CD8-positive, alpha-beta memory T cell (primary cell): ENCODE measurements around the gene GALNS. TPM values are rescaled to one million over a fixed set of nuclear protein-coding genes. Genes with fewer than 3 reads are reported as not detected.
"Not testable (repeated sequence)": the region's sequence is repeated elsewhere in the genome, so short reads cannot be mapped to it uniquely, and the experiment has no call there.

Source experiments
- CTCF ChIA-PET: fragments of 350-600 bp; sonication (Branson Sonifier 250); formaldehyde crosslinking; loops from one replicate; lab custom pipeline; 2021; ENCODE audit warnings: antibody characterized with exemption; lab: Charles Lee
- POLR2A ChIA-PET: fragments of 350-600 bp; sonication (Branson Sonifier 250); formaldehyde crosslinking; loops from one replicate; lab custom pipeline; 2021; ENCODE audit warnings: antibody characterized with exemption; lab: Charles Lee
- DNase-seq, 5 donors: peaks; one replicate each; pipeline versions ENCODE4 v3.0.0 to v3.0.0-alpha.2; 2020 to 2022; ENCODE audit warnings: mixed read lengths in 1 of 5
- H3K27ac ChIP-seq: one replicate; pipeline ENCODE4 v1.7.0; 2013; ENCODE audit warnings: low read depth, mild to moderate bottlenecking, low read length, moderate library complexity
- H3K27me3 ChIP-seq: 2 replicates; pipeline ENCODE4 v1.7.0; 2013; ENCODE audit warnings: low read length, mild to moderate bottlenecking; ENCODE audit not compliant: insufficient read depth, poor library complexity, severe bottlenecking
- H3K36me3 ChIP-seq: 2 replicates; pipeline ENCODE4 v1.7.0; 2013; ENCODE audit warnings: mild to moderate bottlenecking, low read length, moderate library complexity; ENCODE audit not compliant: insufficient read depth
- H3K4me1 ChIP-seq: 2 replicates; pipeline ENCODE4 v1.7.0; 2013; ENCODE audit warnings: mild to moderate bottlenecking, low read length, moderate library complexity; ENCODE audit not compliant: insufficient read depth
- H3K4me3 ChIP-seq: 2 replicates; pipeline ENCODE4 v1.7.0; 2013; ENCODE audit warnings: mild to moderate bottlenecking, low read length
- H3K9me3 ChIP-seq: 2 replicates; pipeline ENCODE4 v1.7.0; 2013; ENCODE audit warnings: mild to moderate bottlenecking, low read length
- H3K27ac Mint-ChIP-seq, 8 donors: one replicate each; pipeline ENCODE4 v1.8.0; 2020 to 2021; ENCODE audit warnings: mixed read lengths in 8 of 8, mild to moderate bottlenecking in 6 of 8, inconsistent platforms in 3 of 8, moderate library complexity in 3 of 8
- H3K27me3 Mint-ChIP-seq, 2 donors: one replicate each; pipeline ENCODE4 v1.8.0; 2020 to 2021; ENCODE audit warnings: mixed read lengths in 2 of 2, mild to moderate bottlenecking in 1 of 2, moderate library complexity in 1 of 2
- H3K36me3 Mint-ChIP-seq, 3 donors: one replicate each; pipeline ENCODE4 v1.8.0; 2020 to 2021; ENCODE audit warnings: mixed read lengths in 3 of 3, inconsistent platforms in 1 of 3, mild to moderate bottlenecking in 1 of 3
- H3K4me1 Mint-ChIP-seq, 3 donors: one replicate each; pipeline ENCODE4 v1.8.0; 2020 to 2021; ENCODE audit warnings: mixed read lengths in 3 of 3, inconsistent platforms in 1 of 3, mild to moderate bottlenecking in 1 of 3
- H3K4me3 Mint-ChIP-seq, 7 donors: one replicate each; pipeline ENCODE4 v1.8.0; 2020 to 2021; ENCODE audit warnings: mixed read lengths in 7 of 7, mild to moderate bottlenecking in 6 of 7, moderate library complexity in 4 of 7, inconsistent platforms in 2 of 7
- H3K9me3 Mint-ChIP-seq, 5 donors: one replicate each; pipeline ENCODE4 v1.8.0; 2020 to 2022; ENCODE audit warnings: mixed read lengths in 5 of 5, mild to moderate bottlenecking in 3 of 5, moderate library complexity in 2 of 5, inconsistent platforms in 1 of 5
- polyA plus RNA-seq: library from polyadenylated mRNA; unstranded; fragments of 300-500 nt; fragmentation: Illumina TruSeq; gene quantifications from one replicate; pipeline ENCODE4 v1.2.3, GENCODE V29; 2021
- total RNA-seq, 2 experiments: library from RNA; stranded (reverse); gene quantifications; one replicate each; pipeline ENCODE4 v1.2.3, GENCODE V29; 2021

GALNS gene
- total and polyA plus RNA-seq, 3 experiments from 2014 or later, result 13.0 to 22.5 (median 19.2) TPM

DNA sequence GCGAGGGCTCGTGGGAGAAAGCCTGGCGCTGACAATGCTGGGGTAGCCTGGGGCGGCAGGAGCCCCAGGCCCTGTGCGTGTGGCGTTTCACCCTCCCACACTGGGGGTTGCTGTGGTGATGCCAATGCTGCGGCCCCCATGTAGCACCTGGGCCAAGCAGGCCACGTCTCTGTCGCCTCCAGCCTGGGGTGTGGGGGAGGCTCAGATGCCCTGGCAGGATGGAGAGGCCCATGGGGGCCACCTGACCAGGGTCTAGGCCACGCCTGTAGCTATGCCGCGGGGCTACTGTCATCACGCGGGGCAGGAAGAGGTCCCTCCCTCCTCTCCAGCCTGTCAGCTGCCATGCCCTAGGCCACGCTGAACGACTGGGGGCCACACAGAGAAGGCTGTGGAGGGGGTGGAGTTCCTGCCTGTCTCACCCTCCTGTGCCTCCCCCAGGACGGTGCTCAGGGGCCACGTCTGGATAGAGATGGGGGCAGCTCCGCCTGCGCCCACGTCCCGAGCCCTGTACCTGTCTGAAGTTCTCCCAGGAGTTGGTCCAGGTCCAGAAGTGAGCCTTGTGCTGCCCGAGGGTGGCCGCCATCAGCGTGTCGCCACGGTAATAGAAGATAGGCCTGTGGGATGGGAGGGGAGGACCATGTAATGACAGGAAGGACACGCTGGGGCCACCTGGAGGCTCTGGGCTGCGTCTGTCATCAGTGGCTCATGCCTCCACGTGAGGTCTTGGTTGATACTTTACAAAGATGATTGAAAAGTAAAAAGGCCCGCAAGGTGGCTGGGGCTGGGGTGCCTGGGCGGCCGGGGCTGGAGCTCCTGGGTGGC lies 32.3 kb downstream of the GALNS start:
- Histone ChIP-seq H3K36me3 (no peaks in the 10 kb centered on the region), H3K27ac (no peak overlapping the region), H3K27me3 (no peaks in the 10 kb centered on the region), H3K4me1 (no peaks in the 10 kb centered on the region), H3K4me3 (no peak overlapping the region), H3K9me3 (no peaks in the 10 kb centered on the region)
- Mint-ChIP-seq H3K4me1 (no peaks in the 10 kb centered on the region), H3K27me3 (no peaks in the 10 kb centered on the region), H3K36me3 (peaks cover 0 to 30% (median 0%) of the 10 kb centered on the region in 3 donors), H3K4me3 (no peak overlapping the region), H3K9me3 (no peaks in the 10 kb centered on the region), H3K27ac (peak overlapping the region in 1 of 8 donors; percentile 89)
- no peak for DNase-seq
- ChIA-PET CTCF (no interaction called here), POLR2A (no interaction called here)

- H3K36me3 Mint-ChIP-seq, result peaks cover 0 to 26% (median 0%) of the 10 kb centered on the region in 3 donors
- H3K36me3 ChIP-seq, DNase-seq, H3K27ac ChIP-seq, H3K4me3 Mint-ChIP-seq, CTCF ChIA-PET, H3K27me3 Mint-ChIP-seq, POLR2A ChIA-PET, H3K4me1 ChIP-seq, H3K4me3 ChIP-seq, H3K4me1 Mint-ChIP-seq, H3K9me3 Mint-ChIP-seq, H3K9me3 ChIP-seq, H3K27ac Mint-ChIP-seq, H3K27me3 ChIP-seq: not testable (repeated sequence)
Measured at GRCh38 chr16:88823646-88824045, 33.1 kb downstream of the GALNS start.

- CTCF ChIA-PET, result interaction anchor here (0.9 to 1.0 kb wide), 2 partner anchors 35 to 39 kb away, joined by 3 read pairs; no protein-coding TSS in a partner anchor
- H3K4me1 Mint-ChIP-seq, result no peaks in the 10 kb centered on the region
Measured at GRCh38 chr16:88822281-88823040, 34.3 kb downstream of the GALNS start.

GRCh38 chr16:88821168-88821850 lies 35.4 kb downstream of the GALNS start:
- ChIA-PET POLR2A (no interaction called here), CTCF (interaction anchor here (1.0 kb wide), 1 partner anchor 36 kb away, joined by 3 read pairs; no protein-coding TSS in a partner anchor)
- H3K4me1 Mint-ChIP-seq, result no peaks in the 10 kb centered on the region
- H3K4me3 Mint-ChIP-seq, result no peak overlapping the region
- Histone ChIP-seq H3K27me3 (no peaks in the 10 kb centered on the region), H3K27ac (no peak overlapping the region), H3K4me1 (no peaks in the 10 kb centered on the region), H3K36me3 (no peaks in the 10 kb centered on the region), H3K9me3 (no peaks in the 10 kb centered on the region), H3K4me3 (no peak overlapping the region)
- H3K27me3 Mint-ChIP-seq, result no peaks in the 10 kb centered on the region
- H3K36me3 Mint-ChIP-seq, result peaks cover 0 to 24% (median 0%) of the 10 kb centered on the region in 3 donors
- no peak for DNase-seq
- no peaks in the 10 kb centered on the region for H3K9me3 Mint-ChIP-seq
- H3K27ac Mint-ChIP-seq, result no peak overlapping the region

More at GRCh38 chr16:88822281-88823040, 34.3 kb downstream of the GALNS start:
- Histone ChIP-seq H3K9me3 (no peaks in the 10 kb centered on the region), H3K27ac (no peak overlapping the region), H3K36me3 (no peaks in the 10 kb centered on the region), H3K4me3 (no peak overlapping the region), H3K4me1 (no peaks in the 10 kb centered on the region), H3K27me3 (no peaks in the 10 kb centered on the region)
- Mint-ChIP-seq H3K4me3 (no peak overlapping the region), H3K9me3 (no peaks in the 10 kb centered on the region), H3K36me3 (peaks cover 0 to 24% (median 0%) of the 10 kb centered on the region in 3 donors), H3K27me3 (no peaks in the 10 kb centered on the region), H3K27ac (no peak overlapping the region)
- POLR2A ChIA-PET, result no interaction called here
- DNase-seq, result no peak

DNA sequence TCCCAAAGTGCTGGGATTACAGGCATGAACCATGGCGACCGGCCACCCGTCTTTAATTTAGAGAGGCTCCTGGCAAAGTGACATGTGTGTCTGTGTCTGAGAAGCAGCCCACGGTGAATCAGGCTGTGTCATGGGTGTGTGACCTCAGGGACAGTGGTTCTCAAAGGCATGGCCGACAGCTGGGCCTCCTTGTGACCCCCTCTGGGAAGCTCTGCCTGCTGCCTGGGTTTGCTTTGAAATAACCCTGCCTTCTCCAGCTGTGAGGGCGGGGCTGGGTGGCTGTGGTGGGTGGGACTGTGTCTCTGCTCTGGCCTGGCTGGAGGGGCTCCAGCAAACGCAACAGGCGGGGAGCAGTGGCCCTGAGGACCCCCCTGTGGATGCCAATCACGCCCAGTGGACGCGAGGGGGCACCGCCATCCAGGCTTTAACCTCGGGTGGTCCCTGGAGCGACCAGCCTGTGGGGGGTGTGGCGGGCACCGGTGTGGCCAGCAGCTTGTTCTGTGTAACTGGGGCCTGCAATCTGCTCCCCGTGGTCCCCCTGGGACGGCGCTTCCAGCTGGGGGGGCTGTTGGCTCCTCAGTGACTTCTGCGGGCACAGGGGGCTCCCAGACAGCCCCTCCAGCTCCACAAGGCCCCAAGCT lies 36.2 kb downstream of the GALNS start:
- CTCF ChIA-PET, result no interaction called here

GRCh38 chr16:88819126-88819525 lies 37.6 kb downstream of the GALNS start:
- no peaks in the 10 kb centered on the region for H3K9me3 Mint-ChIP-seq
- peak overlapping the region in 1 of 8 donors; percentile 64 for H3K27ac Mint-ChIP-seq
- ChIA-PET POLR2A (no interaction called here), CTCF (no interaction called here)
- no peaks in the 10 kb centered on the region for H3K9me3 ChIP-seq
- no peaks in the 10 kb centered on the region for H3K4me1 ChIP-seq
- H3K36me3 Mint-ChIP-seq, result peaks cover 0 to 18% (median 0%) of the 10 kb centered on the region in 3 donors
- no peaks in the 10 kb centered on the region for H3K4me1 Mint-ChIP-seq
- no peak overlapping the region for H3K27ac ChIP-seq
- no peaks in the 10 kb centered on the region for H3K36me3 ChIP-seq
- H3K4me3 Mint-ChIP-seq, result no peak overlapping the region
- H3K27me3 Mint-ChIP-seq, result no peaks in the 10 kb centered on the region
- no peak for DNase-seq
- H3K27me3 ChIP-seq, result no peaks in the 10 kb centered on the region
- no peak overlapping the region for H3K4me3 ChIP-seq

More for the DNA sequence above, 36.2 kb downstream of the GALNS start:
- Histone ChIP-seq H3K27me3 (no peaks in the 10 kb centered on the region), H3K9me3 (no peaks in the 10 kb centered on the region), H3K36me3 (no peaks in the 10 kb centered on the region), H3K4me1 (no peaks in the 10 kb centered on the region), H3K27ac (no peak overlapping the region), H3K4me3 (no peak overlapping the region)
- no peaks in the 10 kb centered on the region for H3K9me3 Mint-ChIP-seq
- H3K36me3 Mint-ChIP-seq, result peaks cover 0 to 21% (median 0%) of the 10 kb centered on the region in 3 donors
- no peak overlapping the region for H3K4me3 Mint-ChIP-seq
- H3K27ac Mint-ChIP-seq, result no peak overlapping the region
- no peak for DNase-seq
- POLR2A ChIA-PET, result no interaction called here
- H3K27me3 Mint-ChIP-seq, result no peaks in the 10 kb centered on the region
- H3K4me1 Mint-ChIP-seq, result no peaks in the 10 kb centered on the region

- H3K27ac ChIP-seq, result no peak overlapping the region
- Mint-ChIP-seq H3K27me3 (peaks cover 0 to 2% of the 10 kb centered on the region in 2 donors), H3K4me3 (no peak overlapping the region), H3K4me1 (peaks cover 0 to 4% (median 3%) of the 10 kb centered on the region in 3 donors), H3K27ac (no peak overlapping the region), H3K9me3 (no peaks in the 10 kb centered on the region), H3K36me3 (peaks cover 0 to 15% (median 0%) of the 10 kb centered on the region in 3 donors)
- DNase-seq, result no peak
- H3K9me3 ChIP-seq, result no peaks in the 10 kb centered on the region
- H3K4me3 ChIP-seq, result no peak overlapping the region
- no peaks in the 10 kb centered on the region for H3K36me3 ChIP-seq
- POLR2A ChIA-PET, result no interaction called here
- CTCF ChIA-PET, result no interaction called here
- H3K27me3 ChIP-seq, result no peaks in the 10 kb centered on the region
- no peaks in the 10 kb centered on the region for H3K4me1 ChIP-seq
Measured at GRCh38 chr16:88818575-88818874, 38.2 kb downstream of the GALNS start.
